Skeletal muscle tissue (tissue), 4 donors: ENCODE data around the gene GMFB. TPM values are rescaled to one million over a fixed set of nuclear protein-coding genes. Genes with fewer than 3 reads are reported as not detected.
"Not testable (repeated sequence)": the region's sequence is repeated elsewhere in the genome, so short reads cannot be mapped to it uniquely, and the experiment has no call there.

Experiments
- H3K27ac ChIP-seq: one replicate; pipeline ENCODE4 v1.7.0; 2013; ENCODE audit warnings: mild to moderate bottlenecking, low read depth, low read length, inconsistent platforms
- H3K27me3 ChIP-seq, 3 donors: one replicate each; pipeline ENCODE4 v1.7.0; 2013; ENCODE audit warnings: low read length in 3 of 3; ENCODE audit not compliant: control insufficient read depth in 3 of 3, insufficient read depth in 3 of 3
- H3K36me3 ChIP-seq, 3 donors: one replicate each; pipeline ENCODE4 v1.7.0; 2013; ENCODE audit warnings: low read length in 3 of 3; ENCODE audit not compliant: control insufficient read depth in 3 of 3, insufficient read depth in 3 of 3
- H3K4me1 ChIP-seq, 3 donors: one replicate each; pipeline ENCODE4 v1.7.0; 2013; ENCODE audit warnings: low read length in 3 of 3, mild to moderate bottlenecking in 3 of 3; ENCODE audit not compliant: control insufficient read depth in 3 of 3, insufficient read depth in 3 of 3
- H3K4me3 ChIP-seq, 3 donors: one replicate each; pipeline ENCODE4 v1.7.0; 2013; ENCODE audit warnings: low read length in 3 of 3
- H3K9ac ChIP-seq, 3 donors: one replicate each; pipeline ENCODE4 v1.7.0; 2013; ENCODE audit warnings: low read length in 3 of 3, mild to moderate bottlenecking in 3 of 3, moderate library complexity in 2 of 3, low read depth in 1 of 3
- H3K9me3 ChIP-seq, 3 donors: one replicate each; pipeline ENCODE4 v1.7.0; 2013; ENCODE audit warnings: low read length in 3 of 3; ENCODE audit not compliant: control insufficient read depth in 3 of 3
- total RNA-seq: library from RNA; depleted of rRNA; stranded (reverse); fragments of >200 nt; gene quantifications from one replicate; pipeline ENCODE4 v1.2.3, GENCODE V29; 2014
- donor health status: Osteomylitis.

GMFB gene
- total RNA-seq, 1 donor from 2014 or later: 42.8 TPM

GRCh38 chr14:54470701-54471100 is 18.1 kb downstream of the GMFB start:
- Histone ChIP-seq H3K9me3 (no peaks in the 10 kb centered on the region), H3K27ac (no peak overlapping the region), H3K4me3 (no peak overlapping the region), H3K36me3 (peaks cover 0 to 6% (median 5%) of the 10 kb centered on the region in 3 donors), H3K27me3 (no peaks in the 10 kb centered on the region), H3K9ac (no peak overlapping the region), H3K4me1 (no peaks in the 10 kb centered on the region)

GRCh38 chr14:54467280-54467679 is 21.5 kb downstream of the GMFB start:
- Histone ChIP-seq H3K4me3 (no peak overlapping the region), H3K27me3 (no peaks in the 10 kb centered on the region), H3K9me3 (no peaks in the 10 kb centered on the region), H3K36me3 (peaks cover 0 to 5% (median 3%) of the 10 kb centered on the region in 3 donors), H3K27ac (no peak overlapping the region), H3K9ac (no peak overlapping the region), H3K4me1 (no peaks in the 10 kb centered on the region)

DNA sequence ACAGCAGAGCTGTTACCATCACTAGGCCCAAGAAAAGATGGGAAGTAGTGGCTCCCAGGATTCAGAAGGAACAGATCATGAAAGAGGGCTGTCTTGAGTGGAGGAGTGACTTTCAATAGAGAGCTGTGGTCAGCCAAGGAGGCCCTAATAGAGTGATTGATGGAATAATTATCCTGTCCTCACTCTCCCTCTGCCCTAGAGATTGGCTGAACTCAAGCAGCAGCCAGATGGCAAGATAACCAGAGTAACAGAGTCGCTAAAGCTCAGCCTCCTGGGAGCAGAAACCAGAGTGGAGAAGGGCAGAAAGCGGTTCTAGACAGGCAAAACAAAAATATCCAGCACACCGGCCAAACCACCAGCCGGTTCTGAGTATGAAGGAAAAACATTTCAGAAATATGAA is 23.1 kb downstream of the GMFB start:
- no peaks in the 10 kb centered on the region for H3K27me3 ChIP-seq
- no peak overlapping the region for H3K27ac ChIP-seq
- no peaks in the 10 kb centered on the region for H3K9me3 ChIP-seq
- no peak overlapping the region for H3K4me3 ChIP-seq
- no peaks in the 10 kb centered on the region for H3K4me1 ChIP-seq
- H3K9ac ChIP-seq: no peak overlapping the region
- peaks cover 0 to 3% (median 3%) of the 10 kb centered on the region in 3 donors for H3K36me3 ChIP-seq

GRCh38 chr14:54462048-54462447 is 26.7 kb downstream of the GMFB start:
- H3K9ac ChIP-seq: no peak overlapping the region
- no peak overlapping the region for H3K4me3 ChIP-seq
- H3K27ac ChIP-seq: no peak overlapping the region
- H3K4me1 ChIP-seq: no peaks in the 10 kb centered on the region
- no peaks in the 10 kb centered on the region for H3K9me3 ChIP-seq
- H3K36me3 ChIP-seq: no peaks in the 10 kb centered on the region
- H3K27me3 ChIP-seq: no peaks in the 10 kb centered on the region

- Histone ChIP-seq H3K9me3 (no peaks in the 10 kb centered on the region), H3K27ac (no peak overlapping the region), H3K4me3 (no peak overlapping the region), H3K9ac (no peak overlapping the region), H3K36me3 (no peaks in the 10 kb centered on the region), H3K27me3 (no peaks in the 10 kb centered on the region), H3K4me1 (no peaks in the 10 kb centered on the region)
Measured at GRCh38 chr14:54459106-54459505, 29.7 kb downstream of the GMFB start.

GRCh38 chr14:54458536-54458935 is 30.2 kb downstream of the GMFB start:
- H3K27me3 ChIP-seq, H3K36me3 ChIP-seq, H3K27ac ChIP-seq, H3K4me1 ChIP-seq, H3K9ac ChIP-seq, H3K9me3 ChIP-seq, H3K4me3 ChIP-seq: not testable (repeated sequence)

DNA sequence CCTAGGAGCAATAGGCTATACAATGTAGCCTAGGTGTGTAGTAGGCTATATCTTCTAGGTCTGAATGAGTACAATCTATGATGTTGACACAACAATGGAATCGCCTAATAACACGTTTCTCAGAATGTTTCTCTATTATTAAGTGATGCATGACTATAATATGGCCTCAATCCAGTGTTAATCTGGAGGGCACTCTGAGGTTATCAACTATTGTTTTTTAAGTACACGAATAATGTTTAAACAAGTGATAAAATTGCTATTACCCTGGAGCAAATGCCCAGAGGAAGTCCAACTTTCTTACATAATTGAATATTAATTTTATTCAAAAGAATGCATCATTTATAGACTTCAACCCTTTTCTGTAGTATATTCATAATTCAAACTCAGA is 31.2 kb downstream of the GMFB start:
- Histone ChIP-seq H3K9ac (no peak overlapping the region), H3K9me3 (no peaks in the 10 kb centered on the region), H3K36me3 (no peaks in the 10 kb centered on the region), H3K27me3 (no peaks in the 10 kb centered on the region), H3K4me1 (no peaks in the 10 kb centered on the region), H3K4me3 (no peak overlapping the region), H3K27ac (no peak overlapping the region)

- not testable (repeated sequence) for H3K27me3 ChIP-seq, H3K36me3 ChIP-seq, H3K4me3 ChIP-seq, H3K27ac ChIP-seq, H3K4me1 ChIP-seq, H3K9ac ChIP-seq, H3K9me3 ChIP-seq
Measured at GRCh38 chr14:54456820-54457608, 31.8 kb downstream of the GMFB start.

DNA sequence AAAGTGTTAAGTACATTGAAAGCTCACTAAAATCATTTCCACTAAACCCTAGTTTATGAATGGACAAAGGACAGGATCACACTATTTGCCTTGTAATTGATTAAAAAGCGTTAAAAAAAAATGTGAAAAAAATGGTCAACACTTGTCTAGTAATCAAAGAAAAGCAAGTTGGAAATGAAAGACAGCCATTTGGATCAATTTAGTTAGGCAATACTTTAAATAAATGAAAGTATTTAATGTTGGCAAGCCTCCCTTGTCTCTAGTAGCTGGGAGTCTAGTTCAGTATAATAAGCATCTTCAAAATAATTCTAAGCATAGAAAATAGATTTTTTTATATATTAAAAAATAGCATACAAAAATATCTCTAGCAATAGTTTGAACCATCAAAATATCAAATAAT is 33.4 kb downstream of the GMFB start:
- H3K4me1 ChIP-seq: no peaks in the 10 kb centered on the region
- H3K4me3 ChIP-seq: no peak overlapping the region
- H3K9ac ChIP-seq: no peak overlapping the region
- no peaks in the 10 kb centered on the region for H3K27me3 ChIP-seq
- H3K36me3 ChIP-seq: no peaks in the 10 kb centered on the region
- H3K9me3 ChIP-seq: no peaks in the 10 kb centered on the region
- no peak overlapping the region for H3K27ac ChIP-seq

DNA sequence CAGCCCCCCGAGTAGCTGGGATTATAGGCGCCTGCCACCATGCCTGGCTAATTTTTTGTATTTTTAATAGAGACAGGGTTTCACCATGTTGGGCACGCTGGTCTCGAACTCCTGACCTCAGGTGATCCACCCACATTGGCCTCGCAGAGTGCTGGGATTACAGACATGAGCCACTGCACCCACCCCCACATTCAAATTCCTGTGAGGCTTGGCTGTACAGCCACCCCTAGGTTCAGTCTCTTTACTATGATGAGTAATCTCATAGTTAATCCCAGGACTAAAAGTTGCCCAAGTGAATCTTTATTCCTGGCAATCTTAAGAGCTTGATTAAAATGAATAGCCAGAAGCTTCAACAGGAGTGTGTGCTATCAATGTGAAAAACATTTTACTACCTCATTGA is 34.8 kb downstream of the GMFB start:
- not testable (repeated sequence) for H3K9me3 ChIP-seq, H3K27me3 ChIP-seq, H3K4me1 ChIP-seq, H3K36me3 ChIP-seq, H3K27ac ChIP-seq, H3K9ac ChIP-seq, H3K4me3 ChIP-seq
